CD4-positive, alpha-beta T cell treated with Interleukin-17A for 1 hour (primary cell): ENCODE measurements around the gene IL36B.

Experiments used
- DNase-seq: peaks from one replicate; pipeline ENCODE4 v3.0.0-alpha.2; 2020

IL36B gene

GRCh38 chr2:113050921-113051895 lies 1.5 kb downstream of the IL36B start:
- no peak for DNase-seq

GRCh38 chr2:113046465-113046864 lies 6.2 kb downstream of the IL36B start:
- DNase-seq, result no peak

- DNase-seq, result no peak
Observed at GRCh38 chr2:113041871-113042270, 10.8 kb downstream of the IL36B start.

- DNase-seq, result no peak
Observed at GRCh38 chr2:113039719-113040118, 12.9 kb downstream of the IL36B start.

GRCh38 chr2:113039158-113039557 lies 13.5 kb downstream of the IL36B start:
- no peak for DNase-seq

- DNase-seq, result no peak
Observed at GRCh38 chr2:113038291-113038690, 14.4 kb downstream of the IL36B start.

- no peak for DNase-seq
Observed at GRCh38 chr2:113036763-113037162, 15.9 kb downstream of the IL36B start.

GRCh38 chr2:113034016-113034415 lies 18.7 kb downstream of the IL36B start:
- DNase-seq, result no peak

GRCh38 chr2:113032737-113033136 lies 19.9 kb downstream of the IL36B start:
- no peak for DNase-seq

- no peak for DNase-seq
Observed at GRCh38 chr2:113028112-113028511, 24.6 kb downstream of the IL36B start.

- no peak for DNase-seq
Observed at GRCh38 chr2:113027691-113028090, 25.0 kb downstream of the IL36B start.

- no peak for DNase-seq
Observed at GRCh38 chr2:113025737-113026136, 26.9 kb downstream of the IL36B start.

- no peak for DNase-seq
Observed at GRCh38 chr2:113024764-113025163, 27.9 kb downstream of the IL36B start.

- DNase-seq, result no peak
Observed at GRCh38 chr2:113021312-113021711, 31.4 kb downstream of the IL36B start.

- no peak for DNase-seq
Observed at GRCh38 chr2:113018509-113018908, 34.2 kb downstream of the IL36B start.

GRCh38 chr2:113015655-113016054 lies 37.0 kb downstream of the IL36B start:
- no peak for DNase-seq

GRCh38 chr2:113015042-113015441 lies 37.6 kb downstream of the IL36B start:
- no peak for DNase-seq

GRCh38 chr2:113014067-113014466 lies 38.6 kb downstream of the IL36B start:
- no peak for DNase-seq

GRCh38 chr2:113013336-113013661 lies 39.4 kb downstream of the IL36B start:
- DNase-seq, result no peak

- no peak for DNase-seq
Observed at GRCh38 chr2:113012436-113013335, 40.0 kb downstream of the IL36B start.

GRCh38 chr2:113011108-113011507 lies 41.6 kb downstream of the IL36B start:
- DNase-seq, result no peak

GRCh38 chr2:113010088-113010487 lies 42.6 kb downstream of the IL36B start:
- no peak for DNase-seq

- DNase-seq, result no peak
Observed at GRCh38 chr2:113009622-113010021, 43.0 kb downstream of the IL36B start.

GRCh38 chr2:113007250-113007649 lies 45.4 kb downstream of the IL36B start:
- DNase-seq, result no peak
